ENCODE measurements around the gene RFESD. TPM values are rescaled to one million over a fixed set of nuclear protein-coding genes. Genes with fewer than 3 reads are reported as not detected.

RFESD gene
- total RNA-seq, 1 experiment from 2014 or later = 1.6 TPM

DNA sequence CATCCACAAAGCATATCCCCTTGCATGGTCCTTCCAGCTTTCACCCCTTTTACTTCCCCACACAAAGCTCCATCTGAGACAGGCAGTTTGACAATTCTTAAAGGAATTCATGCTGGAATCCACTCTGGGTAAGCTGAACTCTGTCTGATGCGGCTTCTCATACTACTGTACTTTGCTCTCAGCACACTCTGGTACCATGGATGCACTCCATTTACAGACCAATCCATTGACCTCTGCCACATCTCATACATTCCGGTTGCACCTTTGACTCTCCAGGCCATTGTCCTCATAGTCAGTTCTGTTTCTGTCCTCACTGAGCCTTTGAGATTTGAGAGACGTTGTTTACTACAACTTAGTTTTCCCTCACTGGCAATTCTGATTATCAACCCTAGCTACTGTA lies 24.0 kb downstream of the RFESD start:
- Histone ChIP-seq H3K4me1 (peaks cover 43% of the 10 kb centered on the region), H3K4me3 (ENCODE audit: low read depth, low read length) (no peak overlapping the region), H3K36me3 (ENCODE audit: control insufficient read depth, insufficient read depth, low read length) (no peaks in the 10 kb centered on the region; the same call in 1 of the 2 replicates), H3K9me3 (no peaks in the 10 kb centered on the region; the same call in 1 of the 2 replicates), H3K27me3 (replicated peaks; ENCODE audit: control insufficient read depth, insufficient read depth, low read length) (no peaks in the 10 kb centered on the region)
- Mint-ChIP-seq H3K4me3 (ENCODE audit: unreplicated experiment) (no peak overlapping the region), H3K9me3 (ENCODE audit: unreplicated experiment) (no peaks in the 10 kb centered on the region), H3K27ac (ENCODE audit: unreplicated experiment) (peak overlapping the region; percentile 33), H3K36me3 (ENCODE audit: insufficient read depth, unreplicated experiment) (no peaks in the 10 kb centered on the region), H3K27me3 (ENCODE audit: insufficient read depth, unreplicated experiment) (no peaks in the 10 kb centered on the region), H3K4me1 (ENCODE audit: low read depth, unreplicated experiment) (peaks cover 25% of the 10 kb centered on the region)
- TF ChIP-seq, protein P1, sequence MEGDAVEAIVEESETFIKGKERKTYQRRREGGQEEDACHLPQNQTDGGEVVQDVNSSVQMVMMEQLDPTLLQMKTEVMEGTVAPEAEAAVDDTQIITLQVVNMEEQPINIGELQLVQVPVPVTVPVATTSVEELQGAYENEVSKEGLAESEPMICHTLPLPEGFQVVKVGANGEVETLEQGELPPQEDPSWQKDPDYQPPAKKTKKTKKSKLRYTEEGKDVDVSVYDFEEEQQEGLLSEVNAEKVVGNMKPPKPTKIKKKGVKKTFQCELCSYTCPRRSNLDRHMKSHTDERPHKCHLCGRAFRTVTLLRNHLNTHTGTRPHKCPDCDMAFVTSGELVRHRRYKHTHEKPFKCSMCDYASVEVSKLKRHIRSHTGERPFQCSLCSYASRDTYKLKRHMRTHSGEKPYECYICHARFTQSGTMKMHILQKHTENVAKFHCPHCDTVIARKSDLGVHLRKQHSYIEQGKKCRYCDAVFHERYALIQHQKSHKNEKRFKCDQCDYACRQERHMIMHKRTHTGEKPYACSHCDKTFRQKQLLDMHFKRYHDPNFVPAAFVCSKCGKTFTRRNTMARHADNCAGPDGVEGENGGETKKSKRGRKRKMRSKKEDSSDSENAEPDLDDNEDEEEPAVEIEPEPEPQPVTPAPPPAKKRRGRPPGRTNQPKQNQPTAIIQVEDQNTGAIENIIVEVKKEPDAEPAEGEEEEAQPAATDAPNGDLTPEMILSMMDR (IDR thresholded peaks at IDR 0.05; ENCODE audit: insufficient read depth in 1 of 2, low read depth in 1 of 2, low read length in 1 of 2, severe bottlenecking in 1 of 2, unreplicated experiment in 1 of 2) = no peak
- intact Hi-C loops (cut with micrococcal nuclease; ENCODE audit: unreplicated experiment) = no loop called here
- BruUV-seq (replicated peaks) = no TSS peak
- ChIA-PET CTCF (interaction anchor here (0.5 to 1.1 kb wide), 5 partner anchors 24 to 135 kb away, joined by 3 read pairs; partner anchors contain the start of gene RFESD), POLR2A (interaction anchor here (0.9 kb wide), 1 partner anchor 64 kb away, joined by 3 read pairs; no protein-coding TSS in a partner anchor)
- no peak for DNase-seq

DNA sequence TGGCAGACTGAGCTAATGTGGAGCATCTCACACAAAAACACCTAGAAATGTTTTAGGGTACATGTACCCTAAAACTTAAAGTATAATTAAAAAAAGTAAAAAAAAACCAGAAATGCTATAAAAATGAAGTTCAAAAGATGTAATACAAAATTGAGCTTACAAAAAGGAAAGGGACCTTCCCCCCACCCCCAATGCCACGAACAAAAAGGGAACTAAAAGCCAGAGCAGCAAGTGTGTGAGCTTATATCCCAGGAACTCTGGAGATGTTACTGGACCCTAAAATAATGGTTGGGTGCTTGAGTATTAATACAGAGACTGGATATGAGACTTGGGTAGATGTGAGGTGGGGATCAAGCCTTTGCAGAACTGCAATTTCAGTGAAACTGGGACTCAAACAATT lies 25.2 kb downstream of the RFESD start:
- intact Hi-C loops (cut with micrococcal nuclease; ENCODE audit: unreplicated experiment) = loop anchor here (2.0 kb wide), 2 partner anchors 15 to 87 kb away; no protein-coding TSS in a partner anchor
- H3K36me3 ChIP-seq (ENCODE audit: control insufficient read depth, insufficient read depth, low read length) = no peaks in the 10 kb centered on the region; the same call in 1 of the 2 replicates
- no peaks in the 10 kb centered on the region; the same call in 1 of the 2 replicates for H3K9me3 ChIP-seq
- Mint-ChIP-seq H3K27ac (ENCODE audit: unreplicated experiment) (no peak overlapping the region), H3K9me3 (ENCODE audit: unreplicated experiment) (no peaks in the 10 kb centered on the region), H3K4me3 (ENCODE audit: unreplicated experiment) (no peak overlapping the region), H3K27me3 (ENCODE audit: insufficient read depth, unreplicated experiment) (no peaks in the 10 kb centered on the region), H3K4me1 (ENCODE audit: low read depth, unreplicated experiment) (peaks cover 32% of the 10 kb centered on the region), H3K36me3 (ENCODE audit: insufficient read depth, unreplicated experiment) (no peaks in the 10 kb centered on the region)
- POLR2A ChIA-PET = no interaction called here
- TF ChIP-seq, protein P1 (IDR thresholded peaks at IDR 0.05; ENCODE audit: insufficient read depth in 1 of 2, low read depth in 1 of 2, low read length in 1 of 2, severe bottlenecking in 1 of 2, unreplicated experiment in 1 of 2) = no peak
- no peak for DNase-seq
- no peaks in the 10 kb centered on the region for H3K27me3 ChIP-seq (replicated peaks; ENCODE audit: control insufficient read depth, insufficient read depth, low read length)
- CTCF ChIA-PET = no interaction called here
- H3K4me3 ChIP-seq (ENCODE audit: low read depth, low read length) = no peak overlapping the region
- BruUV-seq (replicated peaks) = no TSS peak
- H3K4me1 ChIP-seq = peaks cover 43% of the 10 kb centered on the region

DNA sequence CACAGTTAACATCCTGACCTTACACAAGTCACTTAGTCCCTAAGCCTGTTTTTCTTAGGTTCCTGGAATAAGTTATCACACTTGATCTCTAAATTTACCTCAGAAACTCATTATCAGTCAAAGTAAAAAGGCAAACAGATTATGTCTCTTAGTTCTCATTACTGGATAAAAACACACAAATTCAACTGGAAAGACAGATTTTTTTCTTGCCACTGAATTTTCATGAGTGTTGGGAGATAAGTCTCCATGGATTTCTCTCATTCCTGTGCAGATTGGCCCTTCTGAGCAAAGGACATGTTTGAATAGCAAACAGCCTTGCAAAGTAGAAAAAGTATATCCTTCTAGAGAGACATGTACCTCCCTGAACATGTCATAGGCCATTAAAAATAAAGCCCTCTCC lies 26.1 kb downstream of the RFESD start:
- Mint-ChIP-seq H3K27ac (ENCODE audit: unreplicated experiment) (peak overlapping the region; percentile 86), H3K4me3 (ENCODE audit: unreplicated experiment) (peak overlapping the region; percentile 10), H3K27me3 (ENCODE audit: insufficient read depth, unreplicated experiment) (no peaks in the 10 kb centered on the region), H3K36me3 (ENCODE audit: insufficient read depth, unreplicated experiment) (no peaks in the 10 kb centered on the region), H3K9me3 (ENCODE audit: unreplicated experiment) (no peaks in the 10 kb centered on the region), H3K4me1 (ENCODE audit: low read depth, unreplicated experiment) (peaks cover 35% of the 10 kb centered on the region)
- H3K9me3 ChIP-seq = no peaks in the 10 kb centered on the region; the same call in 1 of the 2 replicates
- intact Hi-C loops (cut with micrococcal nuclease; ENCODE audit: unreplicated experiment) = loop anchor here (1.0 to 2.0 kb wide), 4 partner anchors 14 to 86 kb away; no protein-coding TSS in a partner anchor
- no peaks in the 10 kb centered on the region; the same call in 1 of the 2 replicates for H3K36me3 ChIP-seq (ENCODE audit: control insufficient read depth, insufficient read depth, low read length)
- H3K27me3 ChIP-seq (replicated peaks; ENCODE audit: control insufficient read depth, insufficient read depth, low read length) = no peaks in the 10 kb centered on the region
- ChIA-PET POLR2A (no interaction called here), CTCF (interaction anchor here (1.3 kb wide), 2 partner anchors 58 to 108 kb away, joined by 3 read pairs; partner anchors contain the start of gene RHOBTB3)
- no TSS peak for BruUV-seq (replicated peaks)
- TF ChIP-seq, protein P1 (IDR thresholded peaks at IDR 0.05; ENCODE audit: insufficient read depth in 1 of 2, low read depth in 1 of 2, low read length in 1 of 2, severe bottlenecking in 1 of 2, unreplicated experiment in 1 of 2) = no peak
- peak; percentile 44 to 46 for DNase-seq
- peaks cover 43% of the 10 kb centered on the region for H3K4me1 ChIP-seq
- no peak overlapping the region for H3K4me3 ChIP-seq (ENCODE audit: low read depth, low read length)

All from Caco-2 (cell line).